Progenitor cell of endocrine pancreas (in vitro differentiated cells): ENCODE data around the gene ENPP3. TPM values are rescaled to one million over a fixed set of nuclear protein-coding genes. Genes with fewer than 3 reads are reported as not detected.

Experiments
- DNase-seq: peaks from one replicate; pipeline ENCODE4 v3.0.0; 2021; ENCODE audit warnings: low spot score; ENCODE audit not compliant: unreplicated experiment
- H3K27ac Mint-ChIP-seq: 2 replicates; pipeline ENCODE4 v1.8.0; 2021; ENCODE audit warnings: mild to moderate bottlenecking, moderate library complexity, mixed read lengths
- H3K27me3 Mint-ChIP-seq: 2 replicates; pipeline ENCODE4 v1.8.0; 2021; ENCODE audit warnings: mixed read lengths
- H3K36me3 Mint-ChIP-seq: 2 replicates; pipeline ENCODE4 v1.8.0; 2022; ENCODE audit warnings: mixed read lengths; ENCODE audit not compliant: insufficient read depth
- H3K4me1 Mint-ChIP-seq: 2 replicates; pipeline ENCODE4 v1.8.0; 2021; ENCODE audit warnings: low read depth, mixed read lengths
- H3K4me3 Mint-ChIP-seq: 2 replicates; pipeline ENCODE4 v1.8.0; 2021; ENCODE audit warnings: low read depth, mild to moderate bottlenecking, moderate library complexity, mixed read lengths
- H3K9me3 Mint-ChIP-seq: 2 replicates; pipeline ENCODE4 v1.8.0; 2021; ENCODE audit warnings: low read depth, mixed read lengths
- CTCF ChIP-seq: fragments of 200-600 bp; sonication (generic); IDR thresholded peaks from one replicate; pipeline ENCODE4 v1.5.0; 2021; ENCODE audit warnings: antibody characterized with exemption, mild to moderate bottlenecking; ENCODE audit not compliant: unreplicated experiment
- total RNA-seq: library from RNA; stranded (reverse); gene quantifications from 2 replicates; pipeline ENCODE4 v1.2.1, GENCODE V29; 2021

ENPP3 gene
- total RNA-seq, 1 donor from 2014 or later: not detected

- Mint-ChIP-seq H3K27ac (no peak overlapping the region), H3K36me3 (no peaks in the 10 kb centered on the region)
Observed at GRCh38 chr6:131635384-131636340, 1.4 kb upstream of the ENPP3 start.

GRCh38 chr6:131638013-131638412 lies 911 bp downstream of the ENPP3 start:
- Mint-ChIP-seq H3K27me3 (no peaks in the 10 kb centered on the region), H3K4me1 (no peaks in the 10 kb centered on the region), H3K36me3 (no peaks in the 10 kb centered on the region), H3K4me3 (no peak overlapping the region), H3K9me3 (no peaks in the 10 kb centered on the region), H3K27ac (no peak overlapping the region)
- no peak for TF ChIP-seq CTCF
- no peak for DNase-seq

More at GRCh38 chr6:131635384-131636340, 1.4 kb upstream of the ENPP3 start:
- Mint-ChIP-seq H3K27me3 (no peaks in the 10 kb centered on the region), H3K4me3 (no peak overlapping the region), H3K9me3 (no peaks in the 10 kb centered on the region), H3K4me1 (no peaks in the 10 kb centered on the region)
- no peak for DNase-seq
- no peak for TF ChIP-seq CTCF

- TF ChIP-seq CTCF: no peak
- Mint-ChIP-seq H3K27ac (no peak overlapping the region), H3K4me3 (no peak overlapping the region), H3K36me3 (no peaks in the 10 kb centered on the region), H3K9me3 (no peaks in the 10 kb centered on the region), H3K4me1 (no peaks in the 10 kb centered on the region), H3K27me3 (no peaks in the 10 kb centered on the region)
- no peak for DNase-seq
Observed at GRCh38 chr6:131640100-131640499, 3.0 kb downstream of the ENPP3 start.

GRCh38 chr6:131640576-131640975 lies 3.5 kb downstream of the ENPP3 start:
- Mint-ChIP-seq H3K4me1 (no peaks in the 10 kb centered on the region), H3K4me3 (no peak overlapping the region), H3K36me3 (no peaks in the 10 kb centered on the region), H3K27me3 (no peaks in the 10 kb centered on the region), H3K9me3 (no peaks in the 10 kb centered on the region), H3K27ac (no peak overlapping the region)
- no peak for TF ChIP-seq CTCF
- no peak for DNase-seq

- no peak overlapping the region for H3K27ac Mint-ChIP-seq
- no peak for TF ChIP-seq CTCF
- no peak for DNase-seq
Observed at GRCh38 chr6:131641554-131641953, 4.5 kb downstream of the ENPP3 start.

More at GRCh38 chr6:131641554-131641953, 4.5 kb downstream of the ENPP3 start:
- no peaks in the 10 kb centered on the region for H3K9me3 Mint-ChIP-seq
- H3K36me3 Mint-ChIP-seq: no peaks in the 10 kb centered on the region
- no peak overlapping the region for H3K4me3 Mint-ChIP-seq
- H3K27me3 Mint-ChIP-seq: no peaks in the 10 kb centered on the region
- no peaks in the 10 kb centered on the region for H3K4me1 Mint-ChIP-seq
